Measurements from ENCODE around the gene CD274. TPM values are rescaled to one million over a fixed set of nuclear protein-coding genes. Genes with fewer than 3 reads are reported as not detected.

Gene CD274
- total RNA-seq, 1 experiment from 2014 or later = 2.5 TPM

DNA sequence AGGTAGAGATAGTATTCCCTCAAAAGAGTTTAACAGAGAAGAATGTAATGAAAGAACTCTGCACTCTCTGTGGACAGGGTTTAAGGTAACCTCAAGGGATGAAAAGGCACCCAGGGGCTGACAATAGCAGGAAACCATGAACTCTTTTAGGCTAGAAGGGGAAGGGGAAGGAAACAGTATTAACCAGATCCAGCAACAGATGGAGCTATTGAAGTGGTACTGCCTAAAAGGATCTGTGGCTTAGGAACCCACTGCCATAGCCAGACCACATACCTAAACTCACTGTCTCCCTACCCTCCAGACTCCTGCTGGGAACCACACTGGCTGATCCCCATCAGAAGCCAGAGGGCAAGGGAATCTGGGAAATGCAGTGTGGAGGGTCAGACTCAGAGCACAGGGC, 48.1 kb upstream of the CD274 start (continued):
- TF ChIP-seq CTCF (IDR thresholded peaks at IDR 0.05 in 2 of 3, conservative IDR thresholded peaks at IDR 0.05 in 1 of 3; ENCODE audit: borderline replicate concordance in 1 of 3, insufficient read depth in 1 of 3, low read depth in 2 of 3, low read length in 2 of 3) (no peak), EZH2phosphoT487 (IDR thresholded peaks at IDR 0.05; ENCODE audit: borderline replicate concordance) (no peak), POLR2AphosphoS5 (IDR thresholded peaks at IDR 0.05; ENCODE audit: low read depth, low read length) (no peak), ZFX (IDR thresholded peaks at IDR 0.05) (no peak)

DNA sequence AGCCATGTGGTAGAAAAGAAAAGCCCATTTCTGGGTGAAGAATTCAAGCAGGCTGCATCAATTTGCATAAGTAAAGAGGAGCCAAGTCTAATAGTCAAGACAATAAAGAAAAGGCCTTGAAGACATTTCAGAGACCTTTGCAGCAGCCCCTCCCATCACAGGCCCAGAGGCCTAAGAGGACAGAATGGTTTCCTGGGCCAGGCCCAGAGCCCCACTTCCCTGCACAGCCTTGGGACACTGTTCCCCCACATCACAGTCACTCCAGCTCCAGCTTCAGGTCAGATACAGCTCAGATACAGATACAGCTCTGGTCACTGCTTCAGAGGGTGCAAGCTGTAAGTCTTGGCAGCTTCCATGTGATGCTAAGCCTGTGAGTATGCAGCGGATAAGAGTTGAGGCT, 41.7 kb upstream of the CD274 start:
- DNase-seq (ENCODE audit: low read depth, low spot score) = no peak
- intact Hi-C loops (cut with micrococcal nuclease) = no loop called here
- no peak for TF ChIP-seq CTCF (IDR thresholded peaks at IDR 0.05 in 2 of 3, conservative IDR thresholded peaks at IDR 0.05 in 1 of 3; ENCODE audit: borderline replicate concordance in 1 of 3, insufficient read depth in 1 of 3, low read depth in 2 of 3, low read length in 2 of 3)
- no peak for TF ChIP-seq EZH2 (IDR thresholded peaks at IDR 0.05)
- TF ChIP-seq YY1 (IDR thresholded peaks at IDR 0.05; ENCODE audit: extremely low read depth, insufficient replicate concordance, low read depth, low read length) = no peak
- TF ChIP-seq, protein P1, sequence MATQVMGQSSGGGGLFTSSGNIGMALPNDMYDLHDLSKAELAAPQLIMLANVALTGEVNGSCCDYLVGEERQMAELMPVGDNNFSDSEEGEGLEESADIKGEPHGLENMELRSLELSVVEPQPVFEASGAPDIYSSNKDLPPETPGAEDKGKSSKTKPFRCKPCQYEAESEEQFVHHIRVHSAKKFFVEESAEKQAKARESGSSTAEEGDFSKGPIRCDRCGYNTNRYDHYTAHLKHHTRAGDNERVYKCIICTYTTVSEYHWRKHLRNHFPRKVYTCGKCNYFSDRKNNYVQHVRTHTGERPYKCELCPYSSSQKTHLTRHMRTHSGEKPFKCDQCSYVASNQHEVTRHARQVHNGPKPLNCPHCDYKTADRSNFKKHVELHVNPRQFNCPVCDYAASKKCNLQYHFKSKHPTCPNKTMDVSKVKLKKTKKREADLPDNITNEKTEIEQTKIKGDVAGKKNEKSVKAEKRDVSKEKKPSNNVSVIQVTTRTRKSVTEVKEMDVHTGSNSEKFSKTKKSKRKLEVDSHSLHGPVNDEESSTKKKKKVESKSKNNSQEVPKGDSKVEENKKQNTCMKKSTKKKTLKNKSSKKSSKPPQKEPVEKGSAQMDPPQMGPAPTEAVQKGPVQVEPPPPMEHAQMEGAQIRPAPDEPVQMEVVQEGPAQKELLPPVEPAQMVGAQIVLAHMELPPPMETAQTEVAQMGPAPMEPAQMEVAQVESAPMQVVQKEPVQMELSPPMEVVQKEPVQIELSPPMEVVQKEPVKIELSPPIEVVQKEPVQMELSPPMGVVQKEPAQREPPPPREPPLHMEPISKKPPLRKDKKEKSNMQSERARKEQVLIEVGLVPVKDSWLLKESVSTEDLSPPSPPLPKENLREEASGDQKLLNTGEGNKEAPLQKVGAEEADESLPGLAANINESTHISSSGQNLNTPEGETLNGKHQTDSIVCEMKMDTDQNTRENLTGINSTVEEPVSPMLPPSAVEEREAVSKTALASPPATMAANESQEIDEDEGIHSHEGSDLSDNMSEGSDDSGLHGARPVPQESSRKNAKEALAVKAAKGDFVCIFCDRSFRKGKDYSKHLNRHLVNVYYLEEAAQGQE (IDR thresholded peaks at IDR 0.05; ENCODE audit: low read depth) = no peak
- no peak for TF ChIP-seq RAD21 (IDR thresholded peaks at IDR 0.05; ENCODE audit: low read depth)
- TF ChIP-seq JUND (IDR thresholded peaks at IDR 0.05) = no peak
- no peak for TF ChIP-seq SRF (IDR thresholded peaks at IDR 0.05; ENCODE audit: low read depth)
- TF ChIP-seq, protein P2, sequence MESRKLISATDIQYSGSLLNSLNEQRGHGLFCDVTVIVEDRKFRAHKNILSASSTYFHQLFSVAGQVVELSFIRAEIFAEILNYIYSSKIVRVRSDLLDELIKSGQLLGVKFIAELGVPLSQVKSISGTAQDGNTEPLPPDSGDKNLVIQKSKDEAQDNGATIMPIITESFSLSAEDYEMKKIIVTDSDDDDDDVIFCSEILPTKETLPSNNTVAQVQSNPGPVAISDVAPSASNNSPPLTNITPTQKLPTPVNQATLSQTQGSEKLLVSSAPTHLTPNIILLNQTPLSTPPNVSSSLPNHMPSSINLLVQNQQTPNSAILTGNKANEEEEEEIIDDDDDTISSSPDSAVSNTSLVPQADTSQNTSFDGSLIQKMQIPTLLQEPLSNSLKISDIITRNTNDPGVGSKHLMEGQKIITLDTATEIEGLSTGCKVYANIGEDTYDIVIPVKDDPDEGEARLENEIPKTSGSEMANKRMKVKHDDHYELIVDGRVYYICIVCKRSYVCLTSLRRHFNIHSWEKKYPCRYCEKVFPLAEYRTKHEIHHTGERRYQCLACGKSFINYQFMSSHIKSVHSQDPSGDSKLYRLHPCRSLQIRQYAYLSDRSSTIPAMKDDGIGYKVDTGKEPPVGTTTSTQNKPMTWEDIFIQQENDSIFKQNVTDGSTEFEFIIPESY (IDR thresholded peaks at IDR 0.05; ENCODE audit: extremely low read depth, insufficient replicate concordance, low read length) = no peak
- TF ChIP-seq CBX3 (IDR thresholded peaks at IDR 0.05; ENCODE audit: low read depth) = no peak
- TF ChIP-seq SIN3A (IDR thresholded peaks at IDR 0.05; ENCODE audit: low read depth) = no peak
- no peak for TF ChIP-seq POLR2A (IDR thresholded peaks at IDR 0.05; ENCODE audit: borderline replicate concordance, extremely low read depth, insufficient read depth, insufficient read length)
- no peak for TF ChIP-seq MAX (IDR thresholded peaks at IDR 0.05)
- no peak for TF ChIP-seq CEBPB (IDR thresholded peaks at IDR 0.05; ENCODE audit: low read depth)

More for the DNA sequence above, 41.7 kb upstream of the CD274 start:
- H3K9me3 ChIP-seq (ENCODE audit: control insufficient read depth in 1 of 2, insufficient read depth in 1 of 2, low read depth in 1 of 2, low read length in 2 of 2) = no peaks in the 10 kb centered on the region; a peak in 1 of 4 replicates
- no peaks in the 10 kb centered on the region for H3K79me2 ChIP-seq (ENCODE audit: insufficient read depth, low read length)
- H2AFZ ChIP-seq (ENCODE audit: low read depth, low read length, poor library complexity, severe bottlenecking) = no peak overlapping the region
- ChIA-PET POLR2A (no interaction called here), CTCF (no interaction called here), RAD21 (ENCODE audit: low non-redundant PET in 1 of 2, low total read pairs in 2 of 2, uncharacterized antibody in 2 of 2, unreplicated experiment in 2 of 2) (no interaction called here)
- H3K9ac ChIP-seq (ENCODE audit: low read length) = no peak overlapping the region
- H3K9me2 ChIP-seq (ENCODE audit: insufficient read depth) = no peaks in the 10 kb centered on the region
- no peaks in the 10 kb centered on the region for H3K4me1 ChIP-seq (ENCODE audit: control insufficient read depth in 1 of 2, insufficient read depth in 2 of 2, low read length in 2 of 2)
- H3K36me3 ChIP-seq (ENCODE audit: control insufficient read depth in 1 of 2, insufficient read depth in 2 of 2, low read length in 2 of 2) = no peaks in the 10 kb centered on the region
- ATAC-seq = no peak
- no peak overlapping the region for H3K4me3 ChIP-seq (replicated peaks in 1 of 2; ENCODE audit: low read depth in 1 of 2, low read length in 2 of 2)
- H4K20me1 ChIP-seq (ENCODE audit: insufficient read depth) = no peaks in the 10 kb centered on the region
- H3K27me3 ChIP-seq (ENCODE audit: insufficient read depth, low read length) = no peaks in the 10 kb centered on the region
- no peak overlapping the region for H3K4me2 ChIP-seq (ENCODE audit: low read length)
- no TSS peak for BruUV-seq (replicated peaks)
- no peak overlapping the region for H3K27ac ChIP-seq (ENCODE audit: low read depth, low read length)
